Measurements from ENCODE around the gene RFX4. TPM values are rescaled to one million over a fixed set of nuclear protein-coding genes. Genes with fewer than 3 reads are reported as not detected.

Gene RFX4
- total and polyA plus RNA-seq, 10 of the 15 experiments (the other 5 are each of a cell fraction or from before 2014, with no cell fraction given) = 0.02 to 0.23 TPM; not detected in 8

GRCh38 chr12:106680280-106680679 lies 97.5 kb downstream of the RFX4 start:
- FAIRE-seq (no peak), DNase-seq (ENCODE audit: low read depth, low spot score) (no peak), ATAC-seq (no peak)
- no peak overlapping the region for H3K4me3 ChIP-seq
- no peak overlapping the region for H3K9ac ChIP-seq (ENCODE audit: control insufficient read depth, insufficient read depth, low read length)
- ChIA-PET POLR2A (no interaction called here), CTCF (no interaction called here), RAD21 (ENCODE audit: unreplicated experiment) (no interaction called here), SMC1A (ENCODE audit: uncharacterized antibody, unreplicated experiment) (interaction anchor here (1.1 kb wide), 1 partner anchor 8 kb away, joined by 4 read pairs; no protein-coding TSS in a partner anchor)
- H3K79me2 ChIP-seq (ENCODE audit: control insufficient read depth, insufficient read depth, low read length) = no peaks in the 10 kb centered on the region
- no peaks in the 10 kb centered on the region for H3K36me3 ChIP-seq (ENCODE audit: control insufficient read depth in 2 of 2, insufficient read depth in 2 of 2, low read length in 1 of 2)
- H3K4me1 ChIP-seq (ENCODE audit: control insufficient read depth, insufficient read depth, low read length) = no peaks in the 10 kb centered on the region
- no peak overlapping the region for H3K4me2 ChIP-seq (ENCODE audit: control insufficient read depth, insufficient read depth)
- no TSS peak for BruUV-seq (replicated peaks)
- no peak for TF ChIP-seq E2F4 (IDR thresholded peaks at IDR 0.05; ENCODE audit: low read depth, low read length)
- no peak for TF ChIP-seq PAX8 (IDR thresholded peaks at IDR 0.05)
- TF ChIP-seq BHLHE40 (IDR thresholded peaks at IDR 0.05; ENCODE audit: borderline replicate concordance in 1 of 2, low read depth in 2 of 2, low read length in 1 of 2) = no peak
- TF ChIP-seq SUPT20H (IDR thresholded peaks at IDR 0.05; ENCODE audit: borderline replicate concordance, control insufficient read depth, low read depth, low read length) = no peak
- TF ChIP-seq FOS (IDR thresholded peaks at IDR 0.05; ENCODE audit: borderline replicate concordance, extremely low read depth, insufficient read length) = no peak
- TF ChIP-seq BACH1 (IDR thresholded peaks at IDR 0.05; ENCODE audit: borderline replicate concordance) = no peak
- TF ChIP-seq USF1 (IDR thresholded peaks at IDR 0.05; ENCODE audit: borderline replicate concordance, extremely low read length, insufficient read depth, low read depth, low read length) = no peak
- no peak for TF ChIP-seq RCOR1 (conservative IDR thresholded peaks at IDR 0.05; ENCODE audit: low read depth, low read length)
- H4K20me1 ChIP-seq (ENCODE audit: control insufficient read depth, insufficient read depth) = no peaks in the 10 kb centered on the region
- no peaks in the 10 kb centered on the region for H3K9me3 ChIP-seq (replicated peaks; ENCODE audit: control insufficient read depth, insufficient read depth, low read length)
- intact Hi-C loops (cut with micrococcal nuclease; ENCODE audit: unreplicated experiment) = loop anchor here (5.0 kb wide), 2 partner anchors 162 to 237 kb away; no protein-coding TSS in a partner anchor
- no peak overlapping the region for H2AFZ ChIP-seq (ENCODE audit: control insufficient read depth, low read depth, low read length)
- H3K27ac ChIP-seq (ENCODE audit: control insufficient read depth, insufficient read depth) = no peak overlapping the region
- in situ Hi-C loops (cut with MboI) = no loop called here
- H3K27me3 ChIP-seq (replicated peaks in 1 of 2; ENCODE audit: control insufficient read depth in 2 of 2, insufficient read depth in 2 of 2, low read length in 1 of 2) = no peaks in the 10 kb centered on the region

All from GM12878 (cell line).